GM23338 (cell line): ENCODE measurements around the gene MNX1. TPM values are rescaled to one million over a fixed set of nuclear protein-coding genes. Genes with fewer than 3 reads are reported as not detected.

ENCODE experiments used
- ATAC-seq: fragments of 200-7000 bp; cut with Tn5 transposase; 3 replicates; pipeline ENCODE4 v1.9.1; 2020
- DNase-seq: peaks from one replicate; pipeline ENCODE4 v3.0.0-alpha.2; 2015; ENCODE audit warnings: low spot score
- H2AFZ ChIP-seq: fragments of 200-600 bp; sonication (generic); 2 replicates; pipeline ENCODE4 v1.8.0; 2016; ENCODE audit warnings: antibody characterized with exemption, mild to moderate bottlenecking, moderate library complexity
- H3F3A ChIP-seq: fragments of 200-600 bp; sonication (generic); replicated peaks from 2 replicates; pipeline ENCODE4 v1.8.0; 2017; ENCODE audit warnings: antibody characterized with exemption, mixed run types, low read depth
- H3K27ac ChIP-seq: fragments of 200-600 bp; sonication (generic); 2 replicates; pipeline ENCODE4 v1.6.1; 2016; ENCODE audit warnings: low read depth
- H3K27me3 ChIP-seq: fragments of 200-600 bp; sonication (generic); 2 replicates; pipeline ENCODE4 v1.8.0; 2016; ENCODE audit warnings: mild to moderate bottlenecking, mixed run types, moderate library complexity; ENCODE audit not compliant: insufficient read depth
- H3K36me3 ChIP-seq: fragments of 200-600 bp; sonication (generic); 2 replicates; pipeline ENCODE4 v1.8.0; 2016; ENCODE audit warnings: mild to moderate bottlenecking; ENCODE audit not compliant: insufficient read depth
- H3K4me1 ChIP-seq: fragments of 200-600 bp; sonication (generic); 2 replicates; pipeline ENCODE4 v1.8.0; 2016; ENCODE audit warnings: mild to moderate bottlenecking, moderate library complexity; ENCODE audit not compliant: insufficient read depth
- H3K4me2 ChIP-seq: fragments of 200-600 bp; sonication (generic); 2 replicates; pipeline ENCODE4 v1.7.1; 2017; ENCODE audit warnings: mixed run types
- H3K4me3 ChIP-seq: fragments of 200-600 bp; sonication (generic); 2 replicates; pipeline ENCODE4 v1.6.1; 2016; ENCODE audit warnings: mixed run types
- H3K79me2 ChIP-seq: fragments of 200-600 bp; sonication (generic); replicated peaks from 2 replicates; pipeline ENCODE4 v1.8.0; 2017; ENCODE audit warnings: mild to moderate bottlenecking; ENCODE audit not compliant: insufficient read depth
- H3K9me2 ChIP-seq: fragments of 200-600 bp; sonication (generic); 2 replicates; pipeline ENCODE4 v1.8.0; 2017; ENCODE audit not compliant: insufficient read depth
- H4K20me1 ChIP-seq: fragments of 200-600 bp; sonication (generic); replicated peaks from 2 replicates; pipeline ENCODE4 v1.8.0; 2017; ENCODE audit warnings: mild to moderate bottlenecking; ENCODE audit not compliant: insufficient read depth
- H3K27ac Mint-ChIP-seq: 2 replicates; pipeline ENCODE4 v1.8.0; 2020; ENCODE audit warnings: inconsistent platforms, mild to moderate bottlenecking, moderate library complexity, mixed read lengths
- H3K27me3 Mint-ChIP-seq: 3 replicates; pipeline ENCODE4 v1.8.0; 2022; ENCODE audit warnings: low read depth, mild to moderate bottlenecking, moderate library complexity, mixed read lengths, inconsistent platforms; ENCODE audit not compliant: insufficient read depth, poor library complexity
- H3K36me3 Mint-ChIP-seq: 3 replicates; pipeline ENCODE4 v1.8.0; 2021; ENCODE audit warnings: low read depth, mild to moderate bottlenecking, inconsistent platforms, moderate library complexity, mixed read lengths
- H3K4me1 Mint-ChIP-seq: 3 replicates; pipeline ENCODE4 v1.8.0; 2020; ENCODE audit warnings: mild to moderate bottlenecking, inconsistent platforms, mixed read lengths
- H3K4me3 Mint-ChIP-seq: 3 replicates; pipeline ENCODE4 v1.8.0; 2021; ENCODE audit warnings: moderate library complexity, mild to moderate bottlenecking, inconsistent platforms, mixed read lengths
- H3K9me3 Mint-ChIP-seq: 3 replicates; pipeline ENCODE4 v1.8.0; 2020; ENCODE audit warnings: moderate library complexity, mild to moderate bottlenecking, inconsistent platforms, mixed read lengths
- CREB1 ChIP-seq: fragments of 250-450 bp; sonication (Bioruptor Pico); IDR thresholded peaks from 2 replicates; pipeline ENCODE4 v1.5.0; 2020; ENCODE audit warnings: low read depth, mild to moderate bottlenecking, moderate library complexity
- ETS1 ChIP-seq: IDR thresholded peaks from 2 replicates; pipeline ENCODE4 v1.6.1; 2016; ENCODE audit warnings: antibody characterized with exemption
- EZH2 ChIP-seq: fragments of 200-600 bp; sonication (generic); IDR thresholded peaks from one replicate; pipeline ENCODE4 v1.8.0; 2017; ENCODE audit warnings: antibody characterized with exemption, mild to moderate bottlenecking, low read depth; ENCODE audit not compliant: unreplicated experiment
- EZH2phosphoT487 ChIP-seq: fragments of 200-600 bp; sonication (generic); IDR thresholded peaks from one replicate; pipeline ENCODE4 v1.8.1; 2018; ENCODE audit warnings: antibody characterized with exemption; ENCODE audit not compliant: unreplicated experiment
- JUNB ChIP-seq: IDR thresholded peaks from one replicate; pipeline ENCODE4 v1.6.1; 2016; ENCODE audit warnings: antibody characterized with exemption; ENCODE audit not compliant: unreplicated experiment
- NANOG ChIP-seq: IDR thresholded peaks from 2 replicates; pipeline ENCODE4 v1.6.1; 2016; ENCODE audit warnings: antibody characterized with exemption, borderline replicate concordance
- POLR2AphosphoS5 ChIP-seq: IDR thresholded peaks from 2 replicates; pipeline ENCODE4 v1.6.1; 2016; ENCODE audit warnings: antibody characterized with exemption, low read depth
- STAT1 ChIP-seq: IDR thresholded peaks from one replicate; pipeline ENCODE4 v1.6.1; 2016; ENCODE audit warnings: antibody characterized with exemption; ENCODE audit not compliant: unreplicated experiment
- ZNF114 ChIP-seq: fragments of 250-450 bp; sonication (Bioruptor Pico); IDR thresholded peaks from 2 replicates; pipeline ENCODE4 v1.5.0; 2020; ENCODE audit warnings: mild to moderate bottlenecking, moderate library complexity
- ZNF331 ChIP-seq: fragments of 250-450 bp; sonication (Bioruptor Pico); IDR thresholded peaks from 2 replicates; pipeline ENCODE4 v1.5.0; 2020; ENCODE audit warnings: low read depth, mild to moderate bottlenecking, moderate library complexity
- polyA plus RNA-seq: library from polyadenylated mRNA; unstranded; fragments of >200 nt; fragmentation: Nextera tagmentation; extraction: Ambion mirVana; gene quantifications from 2 replicates; pipeline ENCODE4 v1.2.1, GENCODE V29; 2016
- total RNA-seq: library from RNA; depleted of rRNA; stranded (reverse); fragments of >200 nt; shearing (Covaris generic); gene quantifications from 2 replicates; pipeline ENCODE4 v1.2.3, GENCODE V29; 2014
- TF ChIP-seq, protein P1 (sequence below): IDR thresholded peaks from one replicate; pipeline ENCODE4 v1.6.1; 2018; ENCODE audit warnings: antibody characterized with exemption; ENCODE audit not compliant: unreplicated experiment
- TF ChIP-seq, protein P2 (sequence below), 2 experiments: fragments of 200-600 bp in 1 of 2; sonication (generic) in 1 of 2; conservative IDR thresholded peaks; 2 replicates each; pipeline versions ENCODE4 v1.5.1 to v1.6.1; 2016 to 2017; ENCODE audit warnings: antibody characterized with exemption in 2 of 2, low read depth in 2 of 2, mild to moderate bottlenecking in 2 of 2, moderate library complexity in 1 of 2

Gene MNX1
- total and polyA plus RNA-seq, 2 experiments from 2014 or later: 0.14 to 0.24 TPM

DNA sequence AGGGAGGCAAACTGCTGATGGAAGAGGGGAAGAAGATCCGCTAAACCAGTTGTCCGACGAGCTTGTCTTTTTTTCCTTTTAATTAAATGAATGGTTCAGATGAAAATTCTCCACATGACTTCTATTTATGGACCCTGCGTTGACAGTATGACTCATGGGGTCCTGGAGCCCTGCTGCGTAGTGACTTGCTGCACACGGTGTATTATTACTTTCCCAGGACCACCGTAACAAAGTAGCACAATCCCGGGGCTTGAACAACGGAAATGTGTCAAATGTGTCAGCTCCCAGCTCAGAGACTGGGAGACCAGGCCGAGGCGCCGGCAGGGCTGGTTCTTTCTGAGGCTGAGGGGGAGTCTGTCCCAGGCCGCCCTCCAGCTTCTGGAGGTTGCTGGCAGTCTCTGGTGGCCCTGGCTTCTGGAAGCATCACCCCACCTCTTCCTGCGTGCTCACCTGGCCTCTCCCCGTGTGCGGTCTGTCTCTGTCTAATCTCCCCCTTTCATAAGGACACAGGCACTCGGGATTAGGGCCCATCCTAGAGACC, 33.8 kb upstream of the MNX1 start (continued):
- TF ChIP-seq, protein P1, sequence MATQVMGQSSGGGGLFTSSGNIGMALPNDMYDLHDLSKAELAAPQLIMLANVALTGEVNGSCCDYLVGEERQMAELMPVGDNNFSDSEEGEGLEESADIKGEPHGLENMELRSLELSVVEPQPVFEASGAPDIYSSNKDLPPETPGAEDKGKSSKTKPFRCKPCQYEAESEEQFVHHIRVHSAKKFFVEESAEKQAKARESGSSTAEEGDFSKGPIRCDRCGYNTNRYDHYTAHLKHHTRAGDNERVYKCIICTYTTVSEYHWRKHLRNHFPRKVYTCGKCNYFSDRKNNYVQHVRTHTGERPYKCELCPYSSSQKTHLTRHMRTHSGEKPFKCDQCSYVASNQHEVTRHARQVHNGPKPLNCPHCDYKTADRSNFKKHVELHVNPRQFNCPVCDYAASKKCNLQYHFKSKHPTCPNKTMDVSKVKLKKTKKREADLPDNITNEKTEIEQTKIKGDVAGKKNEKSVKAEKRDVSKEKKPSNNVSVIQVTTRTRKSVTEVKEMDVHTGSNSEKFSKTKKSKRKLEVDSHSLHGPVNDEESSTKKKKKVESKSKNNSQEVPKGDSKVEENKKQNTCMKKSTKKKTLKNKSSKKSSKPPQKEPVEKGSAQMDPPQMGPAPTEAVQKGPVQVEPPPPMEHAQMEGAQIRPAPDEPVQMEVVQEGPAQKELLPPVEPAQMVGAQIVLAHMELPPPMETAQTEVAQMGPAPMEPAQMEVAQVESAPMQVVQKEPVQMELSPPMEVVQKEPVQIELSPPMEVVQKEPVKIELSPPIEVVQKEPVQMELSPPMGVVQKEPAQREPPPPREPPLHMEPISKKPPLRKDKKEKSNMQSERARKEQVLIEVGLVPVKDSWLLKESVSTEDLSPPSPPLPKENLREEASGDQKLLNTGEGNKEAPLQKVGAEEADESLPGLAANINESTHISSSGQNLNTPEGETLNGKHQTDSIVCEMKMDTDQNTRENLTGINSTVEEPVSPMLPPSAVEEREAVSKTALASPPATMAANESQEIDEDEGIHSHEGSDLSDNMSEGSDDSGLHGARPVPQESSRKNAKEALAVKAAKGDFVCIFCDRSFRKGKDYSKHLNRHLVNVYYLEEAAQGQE: no peak
- TF ChIP-seq EZH2phosphoT487 (no peak), POLR2AphosphoS5 (no peak), ZNF331 (CRISPR knock-in tag) (no peak), JUNB (no peak)

- ATAC-seq: no peak
- H2AFZ ChIP-seq: no peak overlapping the region
- no peak for DNase-seq
Measured at GRCh38 chr7:157043745-157044144, 33.3 kb upstream of the MNX1 start.

More at GRCh38 chr7:157043745-157044144, 33.3 kb upstream of the MNX1 start:
- Histone ChIP-seq H3K4me1 (0 out of 2 replicates have a peak, but pooled peaks cover 5% of the 10 kb centered on the region), H3K4me2 (no peak overlapping the region), H3K36me3 (no peaks in the 10 kb centered on the region), H3K79me2 (no peaks in the 10 kb centered on the region), H4K20me1 (no peaks in the 10 kb centered on the region), H3F3A (no peaks in the 10 kb centered on the region), H3K27me3 (no peaks in the 10 kb centered on the region), H3K4me3 (no peak overlapping the region), H3K27ac (no peak overlapping the region), H3K9me2 (no peaks in the 10 kb centered on the region)
- no peak overlapping the region for H3K4me3 Mint-ChIP-seq
- H3K27ac Mint-ChIP-seq: no peak overlapping the region
- H3K4me1 Mint-ChIP-seq: peaks cover 10% of the 10 kb centered on the region
- peaks cover 12% of the 10 kb centered on the region for H3K27me3 Mint-ChIP-seq
- no peaks in the 10 kb centered on the region for H3K36me3 Mint-ChIP-seq
- TF ChIP-seq ZNF114 (CRISPR knock-in tag) (no peak), ETS1 (no peak), EZH2phosphoT487 (no peak), EZH2 (no peak), POLR2AphosphoS5 (no peak), NANOG (no peak), CREB1 (no peak), ZNF331 (CRISPR knock-in tag) (no peak), STAT1 (no peak), JUNB (no peak)
- TF ChIP-seq, protein P2, sequence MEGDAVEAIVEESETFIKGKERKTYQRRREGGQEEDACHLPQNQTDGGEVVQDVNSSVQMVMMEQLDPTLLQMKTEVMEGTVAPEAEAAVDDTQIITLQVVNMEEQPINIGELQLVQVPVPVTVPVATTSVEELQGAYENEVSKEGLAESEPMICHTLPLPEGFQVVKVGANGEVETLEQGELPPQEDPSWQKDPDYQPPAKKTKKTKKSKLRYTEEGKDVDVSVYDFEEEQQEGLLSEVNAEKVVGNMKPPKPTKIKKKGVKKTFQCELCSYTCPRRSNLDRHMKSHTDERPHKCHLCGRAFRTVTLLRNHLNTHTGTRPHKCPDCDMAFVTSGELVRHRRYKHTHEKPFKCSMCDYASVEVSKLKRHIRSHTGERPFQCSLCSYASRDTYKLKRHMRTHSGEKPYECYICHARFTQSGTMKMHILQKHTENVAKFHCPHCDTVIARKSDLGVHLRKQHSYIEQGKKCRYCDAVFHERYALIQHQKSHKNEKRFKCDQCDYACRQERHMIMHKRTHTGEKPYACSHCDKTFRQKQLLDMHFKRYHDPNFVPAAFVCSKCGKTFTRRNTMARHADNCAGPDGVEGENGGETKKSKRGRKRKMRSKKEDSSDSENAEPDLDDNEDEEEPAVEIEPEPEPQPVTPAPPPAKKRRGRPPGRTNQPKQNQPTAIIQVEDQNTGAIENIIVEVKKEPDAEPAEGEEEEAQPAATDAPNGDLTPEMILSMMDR (conservative IDR thresholded peaks at IDR 0.05; ENCODE audit: low read depth in 2 of 2): no peak
- TF ChIP-seq, protein P1: no peak
- H3K9me3 Mint-ChIP-seq: no peaks in the 10 kb centered on the region
